Thyroid gland (tissue), 4 donors: ENCODE results near the gene ZNF226.

Source experiments
- CTCF ChIP-seq, 6 experiments: fragments of 200-600 bp in 3 of 6; fragments of 450-650 bp in 3 of 6; sonication (generic) in 3 of 6; IDR thresholded peaks; one replicate each; pipeline ENCODE4 v1.5.1; 2016 to 2019; ENCODE audit warnings: antibody characterized with exemption in 6 of 6, mild to moderate bottlenecking in 2 of 6, inconsistent platforms in 1 of 6, moderate library complexity in 1 of 6
- POLR2A ChIP-seq, 2 donors: fragments of 450-650 bp; IDR thresholded peaks; one replicate each; pipeline ENCODE4 v1.6.1; 2017; ENCODE audit warnings: antibody characterized with exemption in 2 of 2, mild to moderate bottlenecking in 2 of 2, moderate library complexity in 1 of 2

GRCh38 chr19:44207126-44207803 is 42.4 kb downstream of the ZNF226 start:
- TF ChIP-seq CTCF (IDR thresholded peaks at IDR 0.05): no peak
- peak in 1 of 2 donors; percentile 23 for TF ChIP-seq POLR2A (IDR thresholded peaks at IDR 0.05)
